GM18873 (cell line): Measurements from ENCODE around the gene MKRN1.
"Not testable (repeated sequence)": the region's sequence is repeated elsewhere in the genome, so short reads cannot be mapped to it uniquely, and the experiment has no call there.

ENCODE experiments used
- ATAC-seq: cut with Tn5 transposase; IDR thresholded peaks from one replicate; pipeline ENCODE4 v1.9.1; 2021; ENCODE audit warnings: mild to moderate bottlenecking, moderate library complexity, moderate number of reproducible peaks; ENCODE audit not compliant: unreplicated experiment, low FRiP score

The MKRN1 gene

DNA sequence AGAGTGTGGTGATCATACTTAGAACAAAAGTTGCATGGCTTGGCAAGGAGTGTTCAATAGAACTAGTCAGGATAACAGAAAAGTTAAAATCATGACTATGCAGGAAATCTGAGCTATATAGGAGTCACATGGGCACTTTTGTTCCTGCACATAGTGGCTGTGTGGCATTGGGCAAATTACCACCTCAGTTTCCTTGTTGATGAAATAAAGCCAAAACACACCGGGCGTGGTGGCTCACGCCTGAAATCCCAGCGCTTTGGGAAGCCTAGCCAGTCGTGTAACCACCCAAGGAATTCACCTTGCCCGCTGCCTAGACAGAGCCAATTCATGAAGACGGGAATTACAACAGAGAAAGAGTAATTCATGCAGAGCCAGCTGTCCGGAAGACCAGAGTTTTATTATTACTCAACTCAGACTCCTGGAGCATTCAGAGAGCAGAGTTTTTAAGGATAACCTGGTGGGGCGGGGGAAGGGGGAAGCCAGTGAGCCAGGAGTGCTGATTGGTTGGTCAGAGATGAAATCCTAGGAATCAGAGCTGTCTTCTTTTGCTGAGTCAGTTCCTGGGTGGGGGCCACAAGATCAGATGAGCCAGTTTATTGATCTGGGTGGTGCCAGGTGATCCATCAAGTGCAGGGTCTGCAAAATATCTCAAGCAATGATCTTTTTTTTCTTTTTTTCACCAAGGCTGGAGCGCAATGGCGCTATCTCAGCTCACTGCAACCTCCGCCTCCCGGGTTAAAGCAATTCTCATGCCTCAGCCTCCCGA, 6.4 kb upstream of the MKRN1 start:
- no peak for ATAC-seq

DNA sequence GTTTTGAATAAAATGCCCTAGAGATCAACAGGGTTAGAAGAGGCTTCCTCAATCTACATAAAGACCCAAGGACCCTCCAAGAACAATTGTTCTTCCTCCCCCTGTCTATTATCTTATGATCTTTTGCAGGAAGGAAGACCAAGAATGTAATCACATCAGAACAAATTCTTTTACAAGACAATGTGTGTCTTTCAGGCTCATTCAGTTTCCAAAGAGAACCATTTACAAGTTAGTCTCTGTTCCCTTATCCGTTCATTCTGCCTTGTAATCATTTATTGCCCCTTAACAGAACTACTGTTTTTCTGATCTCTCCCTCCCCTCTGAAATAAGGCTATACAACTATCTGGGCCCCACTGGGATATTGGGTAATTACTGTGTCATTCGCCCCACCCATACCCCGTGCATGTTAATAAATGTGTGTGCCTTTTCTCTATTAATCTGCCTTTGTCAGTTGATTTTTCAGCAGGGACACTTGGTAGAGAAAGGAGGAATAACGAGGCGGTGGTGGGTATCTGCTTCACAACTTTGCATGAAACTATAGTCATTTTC, 5.7 kb upstream of the MKRN1 start:
- ATAC-seq: no peak

DNA sequence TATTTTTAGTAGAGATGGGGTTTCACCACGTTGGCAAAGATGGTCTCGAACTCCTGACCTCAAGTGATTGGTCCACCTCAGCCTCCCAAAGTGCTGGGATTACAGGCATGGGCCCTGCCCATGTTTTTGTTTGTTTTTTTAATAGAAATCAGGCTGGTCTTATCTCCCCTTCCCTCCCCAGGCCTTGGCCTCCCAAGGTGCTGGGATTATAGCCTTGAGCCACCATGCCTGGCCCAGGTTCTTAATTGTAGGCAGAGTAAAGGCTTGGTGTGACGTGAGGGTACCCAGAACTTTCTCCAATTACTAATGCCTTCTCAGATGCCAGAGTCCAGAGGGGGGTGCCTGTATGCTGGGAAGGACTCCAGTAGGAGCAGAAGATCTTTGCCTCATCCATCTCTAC, 5.2 kb upstream of the MKRN1 start:
- no peak for ATAC-seq

DNA sequence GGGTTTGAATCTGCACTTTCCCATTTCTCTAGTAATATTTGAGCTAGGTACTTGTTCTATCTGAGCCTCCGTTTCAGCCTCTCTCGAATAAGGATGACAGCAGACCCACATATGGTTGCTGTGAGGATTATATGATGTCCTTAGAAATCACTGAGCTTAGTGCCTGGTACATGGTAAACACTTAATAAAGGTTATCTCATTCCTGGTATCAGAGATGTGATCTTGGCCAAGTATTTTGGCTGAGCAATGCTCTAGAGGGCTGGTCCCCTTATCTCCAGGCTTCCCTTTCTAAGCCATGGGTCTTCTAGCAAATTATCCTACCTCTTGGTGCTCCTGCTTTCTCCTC, 407 bp upstream of the MKRN1 start:
- ATAC-seq: no peak

DNA sequence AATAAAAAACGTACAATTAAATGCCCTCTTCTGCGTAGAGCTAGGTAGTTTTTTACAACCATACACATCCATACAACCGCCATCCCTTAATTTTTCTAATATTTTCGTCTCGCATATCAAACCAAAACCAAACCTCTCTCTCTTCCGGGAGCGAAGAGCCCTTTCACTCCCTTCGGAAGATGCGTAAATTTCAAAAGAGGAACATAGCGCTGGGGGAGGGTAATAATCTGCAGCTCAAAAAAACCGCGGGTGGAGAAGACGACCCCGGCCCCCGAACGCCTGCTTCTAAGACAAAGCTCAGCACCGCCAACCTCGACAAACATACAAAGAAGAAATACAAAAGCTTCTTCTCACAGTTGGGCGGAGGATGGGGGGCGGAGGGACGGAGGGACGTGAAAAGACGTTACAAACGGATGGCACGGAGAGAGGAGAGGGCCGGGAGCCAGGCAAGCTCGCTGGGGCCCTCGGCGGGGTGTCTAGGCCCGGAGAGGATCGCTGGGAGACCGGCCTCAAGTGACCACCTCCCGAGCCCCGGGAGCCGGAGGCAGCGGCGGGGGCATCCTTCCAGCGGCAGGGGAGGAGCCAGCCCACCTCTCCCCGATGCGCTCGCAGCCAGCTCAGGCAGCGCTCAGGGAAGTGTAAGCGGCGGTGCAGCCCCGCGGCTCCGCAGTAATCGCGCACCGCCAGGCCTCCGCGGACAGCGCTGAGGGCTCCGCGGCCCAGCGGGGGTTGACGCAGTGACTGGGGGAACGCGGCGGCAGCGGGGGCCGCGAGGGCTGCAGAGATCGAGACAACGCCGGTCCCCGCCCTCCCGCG, 851 bp downstream of the MKRN1 start:
- peak; percentile 5 for ATAC-seq

DNA sequence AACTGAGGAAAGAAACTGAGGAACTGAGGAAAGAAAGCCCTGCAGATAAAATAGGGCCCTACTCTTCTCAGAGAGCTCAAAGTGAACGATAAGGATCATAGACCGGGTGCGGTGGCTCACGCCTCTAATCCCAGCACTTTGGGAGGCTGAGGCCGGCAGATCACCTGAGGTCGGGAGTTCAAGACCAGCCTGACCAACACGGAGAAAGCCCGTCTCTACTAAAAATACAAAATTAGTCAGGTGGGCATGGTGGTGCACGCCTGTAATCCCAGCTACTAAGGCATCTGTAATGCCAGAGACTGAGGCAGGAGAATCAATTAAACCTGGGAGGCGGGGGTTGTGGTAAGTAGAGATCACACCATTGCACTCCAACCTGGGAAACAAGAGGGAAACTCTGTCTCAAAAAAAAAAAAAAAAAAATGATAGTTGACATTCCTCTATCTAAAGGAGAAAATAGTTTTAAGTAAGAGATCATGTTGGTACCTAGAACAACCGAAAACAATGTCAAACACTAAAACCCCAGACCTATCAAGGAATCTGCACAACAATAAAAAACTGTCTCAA, 2.5 kb downstream of the MKRN1 start:
- no peak for ATAC-seq

DNA sequence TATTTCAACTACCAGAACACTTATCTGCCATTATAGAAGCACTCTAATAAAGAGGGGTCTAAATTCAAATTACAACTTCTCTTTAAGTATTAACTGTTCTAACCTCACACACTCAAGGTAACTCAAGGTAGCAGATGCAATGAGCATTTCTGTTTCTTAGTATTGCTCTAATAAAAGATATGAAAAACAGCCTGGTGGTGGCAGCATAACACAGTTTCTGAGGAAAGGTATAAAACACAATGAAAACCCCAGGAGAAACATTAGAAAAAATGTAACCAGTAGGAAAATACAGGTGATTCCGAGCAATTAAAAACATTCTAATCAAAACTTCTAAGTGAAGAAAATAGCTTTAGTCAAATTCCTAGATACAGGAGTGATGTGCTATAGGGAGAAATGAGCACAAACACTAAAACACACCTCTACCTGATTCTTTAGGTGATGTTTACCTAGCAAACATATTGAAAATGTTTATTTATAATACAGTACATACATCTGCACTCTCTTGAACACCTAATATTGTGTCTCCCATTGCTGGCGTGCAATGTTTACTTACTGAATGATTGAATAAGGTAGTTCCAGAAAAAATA, 3.5 kb downstream of the MKRN1 start:
- ATAC-seq: no peak

DNA sequence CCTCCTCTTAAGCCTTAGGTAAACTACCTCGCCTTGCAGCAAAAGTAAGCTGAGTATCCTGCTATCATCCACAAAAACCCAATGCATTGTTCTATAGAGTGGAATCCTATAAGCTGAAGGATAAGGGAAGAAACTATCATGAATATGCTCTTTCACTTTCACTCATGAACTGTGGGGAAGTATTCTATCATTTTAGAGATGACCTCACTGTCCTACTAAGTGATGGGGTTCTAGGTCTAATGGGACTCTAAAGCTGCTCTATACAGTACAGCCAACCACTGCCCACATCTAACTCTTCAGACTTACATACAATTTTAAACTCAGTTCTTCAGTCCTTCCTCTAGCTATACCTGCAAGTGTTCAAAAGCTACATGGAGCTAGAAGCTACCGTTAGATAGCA, 16.2 kb downstream of the MKRN1 start:
- ATAC-seq: no peak

DNA sequence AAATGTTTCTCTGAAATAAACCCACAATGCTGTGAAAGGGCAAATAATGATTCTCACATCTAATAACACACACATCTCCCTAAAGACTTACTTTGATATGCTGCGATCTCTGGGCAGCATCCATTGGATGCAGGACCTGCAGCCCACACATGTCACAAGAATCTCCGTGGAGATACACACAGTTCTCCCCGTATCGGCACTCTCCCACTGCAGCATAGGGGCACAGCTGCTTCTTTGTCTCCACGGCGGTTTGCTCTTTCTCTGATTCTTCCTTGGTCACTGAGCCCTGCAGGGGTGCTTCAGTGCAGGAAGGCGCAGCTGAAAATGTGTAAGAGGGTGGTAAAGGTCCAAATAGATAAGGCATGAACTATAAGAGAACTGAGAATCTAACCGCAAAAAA, 20.4 kb downstream of the MKRN1 start:
- ATAC-seq: no peak

DNA sequence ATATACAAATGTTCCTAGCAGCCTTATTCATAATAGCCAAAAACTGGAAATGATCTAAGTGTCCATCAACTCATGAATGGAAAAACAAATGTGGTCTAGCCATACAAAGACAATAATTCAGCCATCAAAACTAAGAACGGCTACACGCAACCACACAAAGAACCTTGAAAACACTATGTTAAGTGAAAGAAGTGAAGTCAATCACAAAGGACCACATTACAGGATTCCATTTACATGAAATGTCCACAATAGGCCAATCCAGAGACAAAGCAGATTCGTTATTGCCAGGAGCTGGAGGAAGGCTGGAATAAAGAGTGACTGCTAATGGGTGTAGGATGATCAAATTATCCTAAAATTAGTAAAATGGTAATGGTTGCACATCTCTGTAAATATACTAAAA, 21.1 kb downstream of the MKRN1 start:
- no peak for ATAC-seq

DNA sequence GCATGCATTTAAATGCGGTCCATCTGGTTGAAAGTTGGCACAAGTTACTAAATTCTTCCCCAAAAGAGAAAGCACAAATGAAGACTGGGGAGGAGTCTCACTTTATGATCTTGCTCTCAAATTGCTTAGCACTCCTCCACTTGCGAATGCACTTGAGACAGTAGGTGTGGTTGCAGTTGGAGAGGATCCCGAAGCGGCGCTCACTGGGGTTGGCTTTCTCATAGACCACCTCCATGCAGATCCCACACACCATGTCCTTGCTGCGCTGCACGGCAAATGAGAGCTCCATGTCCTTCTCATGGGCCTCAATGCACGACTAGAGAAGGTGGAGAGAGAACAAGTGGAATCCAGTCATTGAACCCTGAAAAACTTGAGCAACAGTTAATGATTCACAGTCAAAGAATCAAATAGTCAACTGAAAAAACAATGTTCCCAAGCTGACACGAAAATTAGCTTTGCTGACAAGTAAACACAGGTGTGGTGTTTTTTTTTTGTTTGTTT, 22.7 kb downstream of the MKRN1 start:
- ATAC-seq: no peak

DNA sequence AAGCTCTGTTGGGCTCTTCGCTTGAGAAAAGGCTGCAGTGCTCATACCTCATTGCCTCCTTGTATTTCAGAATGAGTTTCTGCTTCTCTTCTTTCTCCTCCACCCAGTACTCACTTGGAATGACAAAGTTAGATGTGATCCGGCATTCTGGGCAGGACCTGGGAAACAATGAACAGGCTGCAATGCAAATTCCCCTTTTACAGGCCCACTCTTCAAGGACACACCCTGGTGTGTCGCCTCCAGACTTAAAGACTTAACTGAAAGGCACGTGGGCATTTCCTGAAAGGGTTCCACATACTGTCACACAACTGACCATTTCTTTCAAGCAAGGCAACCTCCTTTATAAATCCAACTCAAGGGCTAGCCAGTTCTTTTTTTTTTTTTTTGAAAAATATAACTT, 23.6 kb downstream of the MKRN1 start:
- no peak for ATAC-seq

DNA sequence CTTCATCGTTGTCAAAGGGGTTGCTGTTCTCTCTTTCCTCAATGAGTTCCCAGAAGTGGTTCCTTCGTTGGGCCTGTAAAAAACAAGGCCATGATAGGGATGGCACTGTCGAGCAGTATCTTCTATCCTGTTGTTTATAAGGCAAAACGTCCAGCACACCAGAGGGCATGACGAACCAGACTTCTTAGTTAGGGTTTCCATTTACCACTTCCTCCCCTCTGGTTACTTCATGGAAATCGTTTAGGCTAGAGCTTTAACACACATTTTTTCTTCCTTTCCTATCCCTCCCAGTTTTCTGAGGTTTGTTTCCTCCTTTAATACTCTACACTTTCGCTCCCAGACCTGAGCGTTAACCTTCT, 24.7 kb downstream of the MKRN1 start:
- ATAC-seq: no peak

DNA sequence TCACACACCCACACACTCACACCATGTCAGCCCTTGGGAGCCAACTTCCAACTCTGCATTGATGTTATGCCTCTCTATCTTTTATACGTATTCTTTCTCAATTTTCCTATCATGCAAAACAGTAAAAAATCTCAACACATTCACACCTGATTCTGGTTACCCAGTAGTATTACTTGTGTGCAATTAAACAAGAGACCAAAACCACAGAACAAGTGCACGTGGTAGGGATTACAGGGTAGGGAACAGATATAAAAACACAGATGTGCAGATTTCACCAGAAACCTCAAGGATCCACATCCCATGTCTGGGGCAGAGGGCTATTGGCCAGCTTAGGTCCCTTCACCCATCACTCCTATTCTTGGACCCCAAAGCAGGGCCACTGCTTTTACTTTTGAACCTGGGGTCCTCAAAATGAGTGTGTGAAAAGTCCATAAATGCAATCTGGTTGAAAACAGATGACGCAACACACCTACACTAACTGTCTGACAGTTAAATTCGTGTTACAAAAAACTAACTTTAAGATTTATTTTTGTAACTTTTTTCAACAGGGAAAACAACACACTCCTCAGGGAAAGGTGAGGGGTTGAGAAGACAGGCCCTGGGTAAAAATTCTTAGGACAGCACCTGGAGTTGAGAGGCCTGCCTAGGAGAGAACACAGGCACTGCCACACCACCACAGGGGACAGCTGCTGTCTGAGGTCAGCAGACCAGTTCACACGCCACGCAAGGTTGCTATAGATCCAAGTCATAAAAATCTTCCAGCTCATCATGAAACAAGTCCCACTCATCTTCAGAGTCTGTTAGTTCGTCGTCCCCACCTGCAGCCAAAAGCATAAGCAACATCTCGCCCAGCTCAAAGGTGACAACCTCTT, 25.3 kb downstream of the MKRN1 start:
- not testable (repeated sequence) for ATAC-seq

DNA sequence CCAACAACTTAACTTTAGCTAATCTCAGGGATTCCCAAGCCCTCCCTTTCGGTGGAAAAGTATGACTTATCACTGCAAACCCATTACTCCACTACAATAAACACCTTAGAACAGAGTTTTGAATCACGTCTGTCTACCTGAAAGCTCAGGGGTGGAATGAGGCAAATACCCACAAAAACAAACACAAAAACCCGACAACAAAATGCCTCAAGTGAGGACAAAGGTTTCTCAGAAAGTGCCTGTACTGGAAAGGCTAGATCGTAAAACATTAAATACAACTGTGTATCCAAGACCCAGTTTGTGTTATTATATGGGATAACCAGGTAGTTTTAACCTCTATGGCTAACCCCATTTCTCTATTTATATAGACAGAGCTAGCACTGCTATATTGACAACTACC, 26.0 kb downstream of the MKRN1 start:
- ATAC-seq: no peak

DNA sequence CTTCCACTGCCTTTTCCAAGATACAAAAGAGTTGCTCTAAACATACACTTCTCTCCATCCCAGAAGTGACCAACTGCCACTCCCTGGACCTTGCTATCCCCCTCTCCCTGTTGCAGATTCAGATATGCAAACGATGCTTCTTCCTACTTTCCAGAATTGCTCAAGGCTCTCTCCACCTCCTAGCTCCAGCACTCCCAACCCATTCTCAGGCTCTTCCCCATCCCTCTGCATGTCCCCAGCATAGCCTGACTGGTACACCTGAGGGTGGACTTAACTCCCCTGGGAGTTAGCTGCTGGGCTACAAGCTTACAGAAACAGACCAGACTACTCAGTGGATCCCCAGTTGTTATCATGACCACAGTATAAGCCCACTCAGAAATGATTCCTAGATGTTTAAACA, 27.6 kb downstream of the MKRN1 start:
- ATAC-seq: no peak

DNA sequence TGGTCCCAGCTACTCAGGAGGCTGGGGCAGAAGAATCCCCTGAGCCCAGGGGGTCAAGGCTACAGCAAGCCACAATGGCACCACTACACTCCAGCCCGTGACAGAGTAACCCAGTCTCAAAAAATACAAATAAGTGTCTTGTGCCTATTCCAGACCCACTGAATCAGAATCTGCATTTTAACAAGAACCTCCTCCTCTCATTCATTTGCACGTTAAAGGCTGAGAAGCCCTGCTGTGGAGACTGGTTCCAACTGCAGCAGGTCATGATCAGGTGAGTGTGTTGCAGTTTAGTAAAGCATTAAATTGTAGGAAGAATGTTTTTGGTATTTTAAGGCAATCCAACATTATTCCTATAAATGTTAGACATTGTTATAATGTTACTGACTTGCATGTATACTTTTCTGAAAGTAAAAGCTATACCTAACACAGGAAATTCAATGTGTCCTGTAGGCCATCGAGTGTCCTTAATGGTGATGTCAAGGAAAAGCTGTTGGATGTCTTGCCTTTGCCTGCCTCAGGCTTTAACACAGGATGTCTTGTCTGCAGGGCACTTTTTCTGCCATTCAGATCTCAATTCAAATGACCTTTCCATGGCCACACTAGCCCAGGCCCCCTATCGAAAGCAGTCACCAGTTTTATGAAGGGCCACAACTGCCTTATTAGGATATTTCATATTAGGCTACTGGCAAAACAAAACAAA, 30.4 kb downstream of the MKRN1 start:
- ATAC-seq: no peak

DNA sequence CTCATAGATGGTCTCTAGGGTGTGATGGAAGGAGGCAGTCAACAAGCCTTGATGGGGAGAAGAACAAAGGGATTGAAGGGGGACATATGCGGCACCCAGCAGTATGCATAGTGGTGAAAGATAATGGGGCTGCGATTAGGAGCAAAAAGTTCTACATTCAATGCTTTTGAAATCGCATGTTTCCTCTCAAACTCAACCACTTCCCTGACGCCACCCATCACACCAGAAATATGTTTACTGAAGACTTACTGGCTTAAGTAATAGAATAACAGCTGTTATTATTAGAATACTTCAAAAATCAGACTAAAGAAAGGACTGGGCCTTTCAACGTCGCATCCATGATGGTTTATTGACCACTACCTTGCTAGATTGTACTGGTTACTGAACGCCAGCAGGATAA, 31.5 kb downstream of the MKRN1 start:
- ATAC-seq: no peak

DNA sequence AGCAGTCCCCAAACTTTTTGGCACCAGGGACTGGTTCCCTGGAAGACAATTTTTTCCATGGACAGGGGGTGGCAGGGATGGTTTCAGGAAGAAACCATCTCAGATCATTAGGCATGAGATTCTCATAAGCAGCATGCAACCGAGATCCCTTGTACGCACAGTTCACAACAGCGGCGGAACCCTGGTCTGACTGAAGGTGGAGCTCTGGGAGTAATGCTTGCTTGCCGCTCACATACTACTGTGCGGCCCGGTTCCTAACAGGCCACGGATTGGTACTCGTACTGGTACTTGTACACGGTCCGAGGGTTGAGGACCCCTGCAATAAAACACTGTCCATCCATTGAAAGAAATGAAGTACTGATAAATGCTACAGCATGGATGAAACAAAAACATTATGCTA, 32.8 kb downstream of the MKRN1 start:
- no peak for ATAC-seq

DNA sequence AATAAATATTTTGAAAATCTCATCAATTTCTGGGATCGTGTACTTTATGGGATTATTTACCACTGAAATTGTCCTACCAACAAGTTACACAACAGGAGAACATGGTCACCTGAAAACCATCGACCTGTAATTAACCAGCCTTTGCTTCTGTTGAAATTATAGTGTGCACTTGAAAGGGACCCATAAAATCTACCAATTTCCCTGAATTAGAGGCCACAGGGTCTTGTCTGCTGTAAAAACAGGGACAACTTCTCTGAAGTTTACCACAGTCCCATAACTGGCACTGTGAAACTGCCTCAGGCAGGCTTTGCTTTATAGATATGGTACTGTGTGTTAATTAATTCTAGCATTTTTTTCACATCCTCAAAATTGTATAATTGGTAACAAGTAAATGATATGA, 37.8 kb downstream of the MKRN1 start:
- no peak for ATAC-seq
